Measurements from ENCODE around the gene DPYSL3. TPM values are rescaled to one million over a fixed set of nuclear protein-coding genes. Genes with fewer than 3 reads are reported as not detected.

Gene DPYSL3
- total RNA-seq, 1 donor = 161 TPM

DNA sequence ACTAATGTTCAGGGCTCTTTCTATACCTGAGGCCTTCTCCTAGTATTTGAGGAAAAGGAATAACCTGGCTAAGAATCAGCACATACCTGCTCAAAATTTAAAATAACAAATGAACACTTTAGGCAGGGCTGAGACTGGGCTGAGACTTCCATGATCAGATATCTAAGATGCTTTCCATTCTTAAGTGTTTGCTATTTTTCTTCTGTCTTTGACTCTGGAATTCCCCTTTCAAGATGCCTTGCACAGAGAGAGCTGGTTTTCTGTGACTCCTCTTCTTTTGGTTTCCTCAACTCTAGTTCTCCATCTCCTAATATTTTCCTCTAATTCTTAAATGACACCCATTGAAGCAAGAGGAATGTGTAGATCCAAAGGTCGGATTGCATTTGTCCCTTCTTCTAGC is 61.1 kb downstream of the DPYSL3 start:
- no peak overlapping the region for H3K4me3 ChIP-seq (ENCODE audit: low read depth, low read length)
- DNase-seq (ENCODE audit: low read depth) = peak; percentile 18
- TF ChIP-seq, protein P1, sequence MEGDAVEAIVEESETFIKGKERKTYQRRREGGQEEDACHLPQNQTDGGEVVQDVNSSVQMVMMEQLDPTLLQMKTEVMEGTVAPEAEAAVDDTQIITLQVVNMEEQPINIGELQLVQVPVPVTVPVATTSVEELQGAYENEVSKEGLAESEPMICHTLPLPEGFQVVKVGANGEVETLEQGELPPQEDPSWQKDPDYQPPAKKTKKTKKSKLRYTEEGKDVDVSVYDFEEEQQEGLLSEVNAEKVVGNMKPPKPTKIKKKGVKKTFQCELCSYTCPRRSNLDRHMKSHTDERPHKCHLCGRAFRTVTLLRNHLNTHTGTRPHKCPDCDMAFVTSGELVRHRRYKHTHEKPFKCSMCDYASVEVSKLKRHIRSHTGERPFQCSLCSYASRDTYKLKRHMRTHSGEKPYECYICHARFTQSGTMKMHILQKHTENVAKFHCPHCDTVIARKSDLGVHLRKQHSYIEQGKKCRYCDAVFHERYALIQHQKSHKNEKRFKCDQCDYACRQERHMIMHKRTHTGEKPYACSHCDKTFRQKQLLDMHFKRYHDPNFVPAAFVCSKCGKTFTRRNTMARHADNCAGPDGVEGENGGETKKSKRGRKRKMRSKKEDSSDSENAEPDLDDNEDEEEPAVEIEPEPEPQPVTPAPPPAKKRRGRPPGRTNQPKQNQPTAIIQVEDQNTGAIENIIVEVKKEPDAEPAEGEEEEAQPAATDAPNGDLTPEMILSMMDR (IDR thresholded peaks at IDR 0.05; ENCODE audit: insufficient read depth, low read depth, low read length) = no peak

DNA sequence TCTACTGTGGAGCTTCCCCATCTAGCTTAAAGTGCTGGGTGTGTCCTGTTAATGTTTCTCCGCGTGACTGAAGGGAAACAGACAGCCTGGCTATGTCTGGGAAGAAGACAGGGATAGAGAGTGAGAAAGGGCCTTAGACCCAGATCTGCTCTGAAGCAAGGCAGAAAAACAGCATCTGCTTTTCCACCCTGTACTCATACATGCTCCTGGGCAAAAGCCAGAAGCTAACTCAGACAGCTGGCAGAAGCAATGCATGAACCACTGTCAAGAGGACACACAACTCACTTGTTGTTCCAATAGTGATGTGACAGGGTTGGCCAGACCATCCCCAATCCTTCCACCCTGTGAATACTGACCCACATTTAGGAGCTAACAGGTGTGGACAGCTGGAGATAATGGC is 63.3 kb downstream of the DPYSL3 start:
- TF ChIP-seq, protein P1 (IDR thresholded peaks at IDR 0.05; ENCODE audit: insufficient read depth, low read depth, low read length) = no peak
- peak; percentile 50 for DNase-seq (ENCODE audit: low read depth)
- no peak overlapping the region for H3K4me3 ChIP-seq (ENCODE audit: low read depth, low read length)

DNA sequence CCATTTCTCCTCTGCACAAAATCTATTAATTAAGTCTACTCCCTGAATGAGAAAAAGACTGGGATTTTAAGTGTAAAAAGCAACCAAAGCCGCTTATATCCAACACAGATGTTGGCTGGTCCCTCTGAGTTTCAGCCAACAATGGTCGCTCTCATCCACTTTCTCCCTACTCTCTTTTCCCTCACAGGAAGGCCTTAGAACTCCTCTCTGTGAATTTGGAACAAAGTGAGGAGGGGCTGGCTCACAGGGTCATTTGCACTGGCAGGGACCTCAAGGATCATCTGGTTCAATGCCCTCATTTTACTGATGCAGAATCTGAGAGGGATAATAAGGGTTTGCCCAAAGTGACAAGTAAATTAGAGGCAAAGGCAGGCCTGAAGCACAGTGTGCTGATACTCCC is 64.0 kb downstream of the DPYSL3 start:
- DNase-seq (ENCODE audit: low read depth) = no peak
- TF ChIP-seq, protein P1 (IDR thresholded peaks at IDR 0.05; ENCODE audit: insufficient read depth, low read depth, low read length) = no peak
- no peak overlapping the region for H3K4me3 ChIP-seq (ENCODE audit: low read depth, low read length)

DNA sequence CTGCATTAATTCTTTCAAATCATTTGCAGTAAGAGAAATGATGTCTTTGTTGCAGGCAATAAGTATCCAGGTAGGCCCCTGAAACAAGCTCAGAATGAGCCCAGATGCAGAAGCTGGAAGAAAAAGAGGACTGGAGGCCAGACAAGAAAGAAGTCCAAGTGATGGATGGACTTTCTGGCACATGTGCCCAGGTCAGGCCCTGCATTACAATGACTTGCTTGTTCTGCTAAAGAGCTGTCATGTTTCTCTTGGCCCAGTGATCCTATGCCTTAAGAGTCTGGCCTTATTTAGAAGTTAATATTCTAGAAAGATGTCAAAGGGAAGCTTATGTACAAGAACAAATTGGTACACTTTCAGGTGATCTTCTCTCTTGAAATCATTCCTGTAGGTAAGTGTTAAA is 64.8 kb downstream of the DPYSL3 start:
- TF ChIP-seq, protein P1 (IDR thresholded peaks at IDR 0.05; ENCODE audit: insufficient read depth, low read depth, low read length) = no peak
- no peak overlapping the region for H3K4me3 ChIP-seq (ENCODE audit: low read depth, low read length)
- no peak for DNase-seq (ENCODE audit: low read depth)

DNA sequence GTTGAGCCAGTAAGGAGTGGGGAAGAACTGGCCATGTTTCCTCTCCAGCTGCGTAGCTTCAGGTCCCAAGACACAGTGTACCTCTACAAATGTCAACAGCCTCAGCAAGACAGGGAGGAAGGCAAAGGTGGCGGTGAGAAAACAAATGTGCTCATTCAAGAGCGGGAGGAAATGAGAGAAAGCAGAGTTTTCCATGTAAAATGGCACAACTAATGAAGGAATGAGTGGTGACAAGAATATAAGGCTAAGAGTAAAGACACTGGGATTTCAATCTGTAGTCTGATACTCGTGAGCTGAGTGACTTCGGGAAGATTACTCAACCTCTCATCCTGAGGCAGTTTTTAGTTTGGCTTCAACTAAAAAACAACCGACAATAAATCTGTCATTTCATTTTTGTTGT is 67.6 kb downstream of the DPYSL3 start:
- TF ChIP-seq, protein P1 (IDR thresholded peaks at IDR 0.05; ENCODE audit: insufficient read depth, low read depth, low read length) = no peak
- peak; percentile 67 for DNase-seq (ENCODE audit: low read depth)

DNA sequence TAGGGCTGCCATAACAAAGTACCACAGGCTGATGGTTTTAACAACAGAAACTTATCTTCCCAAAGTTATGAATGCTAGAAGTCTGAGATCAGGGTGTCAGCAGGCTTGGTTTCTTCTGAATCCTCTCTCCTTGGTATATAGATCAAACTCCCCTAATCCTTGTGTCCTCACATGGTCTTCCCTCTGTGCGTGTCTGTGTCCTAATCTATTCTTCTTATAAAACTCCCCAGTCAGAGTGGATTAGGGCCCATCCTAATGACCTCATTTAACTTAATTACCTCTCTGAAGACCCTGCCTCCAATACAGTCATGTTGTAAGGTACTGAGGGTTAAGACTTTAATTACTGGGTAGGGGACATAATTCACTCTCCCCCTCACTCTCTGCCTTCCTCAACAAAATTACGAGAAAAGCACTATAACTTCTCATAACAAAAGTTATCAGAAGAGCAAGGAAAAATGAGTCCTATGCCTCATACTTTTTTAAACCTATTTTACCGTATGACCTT is 68.6 kb downstream of the DPYSL3 start:
- TF ChIP-seq, protein P1 (IDR thresholded peaks at IDR 0.05; ENCODE audit: insufficient read depth, low read depth, low read length) = no peak
- DNase-seq (ENCODE audit: low read depth) = no peak
- H3K4me3 ChIP-seq (ENCODE audit: low read depth, low read length) = no peak overlapping the region

More for the DNA sequence above, 67.6 kb downstream of the DPYSL3 start:
- H3K4me3 ChIP-seq (ENCODE audit: low read depth, low read length) = no peak overlapping the region

DNA sequence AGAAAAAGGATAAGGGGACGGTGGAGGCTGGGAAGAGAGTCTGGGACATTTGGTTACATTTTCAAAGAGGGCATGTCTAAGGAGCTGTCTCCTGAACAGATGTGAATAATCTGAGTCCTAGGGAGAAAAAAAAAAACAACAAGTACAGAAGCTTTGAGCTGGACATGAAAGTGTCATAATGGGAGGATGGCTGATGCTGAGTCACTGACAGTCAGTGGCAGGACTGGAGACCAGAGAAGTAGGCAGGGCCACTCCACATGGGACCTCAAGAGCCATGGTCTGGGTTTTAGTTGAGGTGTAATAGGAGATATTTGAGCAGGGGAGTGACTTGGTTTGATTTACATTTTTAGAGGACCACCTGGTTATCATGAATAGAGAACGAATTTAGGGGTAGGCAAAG is 70.6 kb downstream of the DPYSL3 start:
- no peak overlapping the region for H3K4me3 ChIP-seq (ENCODE audit: low read depth, low read length)
- no peak for DNase-seq (ENCODE audit: low read depth)
- TF ChIP-seq, protein P1 (IDR thresholded peaks at IDR 0.05; ENCODE audit: insufficient read depth, low read depth, low read length) = no peak
